Breast epithelium (tissue), 3 donors: ENCODE measurements around the gene ABCA8.

ENCODE experiments used
- CTCF ChIP-seq, 3 donors: fragments of 450-650 bp; IDR thresholded peaks; one replicate each; pipeline ENCODE4 v1.5.1; 2016 to 2017; ENCODE audit warnings: antibody characterized with exemption in 3 of 3, mild to moderate bottlenecking in 3 of 3, moderate library complexity in 3 of 3
- POLR2A ChIP-seq: fragments of 450-650 bp; IDR thresholded peaks from one replicate; pipeline ENCODE4 v1.6.1; 2016; ENCODE audit warnings: antibody characterized with exemption, mild to moderate bottlenecking, moderate library complexity
- POLR2AphosphoS5 ChIP-seq, 3 donors: sonication (generic); formaldehyde crosslinking; IDR thresholded peaks; one replicate each; pipeline ENCODE4 v1.6.1; 2017; ENCODE audit warnings: antibody characterized with exemption in 3 of 3

DNA sequence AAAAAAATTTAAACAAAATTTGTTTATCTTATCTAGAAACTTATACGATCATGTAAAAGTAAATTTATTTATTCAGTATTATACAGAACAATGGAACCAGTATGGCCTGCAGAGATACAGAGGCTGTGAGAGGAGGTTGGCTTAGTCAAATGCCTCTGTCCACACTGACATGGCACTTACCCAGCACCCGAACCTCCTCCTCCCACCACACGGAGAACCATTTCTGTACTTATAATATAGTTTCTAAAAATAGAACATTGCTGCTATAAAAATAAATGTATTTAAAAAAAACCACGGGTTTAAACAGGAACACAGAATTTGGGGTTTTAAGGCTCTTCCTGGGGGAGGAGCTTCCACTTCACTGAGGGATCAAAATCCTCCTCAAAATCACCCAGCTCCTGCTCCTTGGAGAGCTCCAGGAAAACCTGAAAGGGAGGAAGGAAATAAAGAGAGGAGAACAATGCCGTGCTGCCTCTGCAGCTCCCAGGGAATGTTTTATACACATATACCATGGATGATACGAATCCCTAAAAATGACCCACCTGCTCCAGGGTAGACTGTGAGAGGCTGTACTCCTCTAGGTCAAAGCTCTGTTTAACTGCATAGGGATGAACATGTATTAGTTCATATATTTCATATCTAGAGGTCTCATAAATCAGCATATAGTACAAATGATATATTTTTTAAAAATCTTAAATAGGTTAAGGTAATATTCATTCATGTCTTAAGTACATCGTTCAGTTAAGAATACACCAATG is 87.3 kb downstream of the ABCA8 start:
- TF ChIP-seq CTCF (IDR thresholded peaks at IDR 0.05) (no peak), POLR2AphosphoS5 (IDR thresholded peaks at IDR 0.05) (no peak), POLR2A (no peak)
